ENCODE measurements around the gene NAB2. TPM values are rescaled to one million over a fixed set of nuclear protein-coding genes. Genes with fewer than 3 reads are reported as not detected.
A peak's percentile ranks its signal among the peaks of the same experiment; 100 is the strongest.
"Not testable (repeated sequence)": the region's sequence is repeated elsewhere in the genome, so short reads cannot be mapped to it uniquely, and the experiment has no call there.

The NAB2 gene
- total RNA-seq, 1 experiment from 2014 or later: 39.4 TPM

- DNase-seq (ENCODE audit: low read depth): peak; percentile 68
These were observed 21.5 kb downstream of the NAB2 start for GRCh38 chr12:57110104-57111030.

GRCh38 chr12:57111031-57111734, 22.3 kb downstream of the NAB2 start, which contains the start of gene STAT6:
STAT6 (minus strand) TSS chr12:57111362; CDS start chr12:57108278, 3,084 bp downstream.
- peak; percentile 86 for DNase-seq (ENCODE audit: low read depth)

GRCh38 chr12:57112492-57113294, 23.8 kb downstream of the NAB2 start:
- DNase-seq (ENCODE audit: low read depth): no peak

- no peak for DNase-seq (ENCODE audit: low read depth)
These were observed 27.8 kb downstream of the NAB2 start for GRCh38 chr12:57116580-57117281.

- peak; percentile 54 for DNase-seq (ENCODE audit: low read depth)
These were observed 29.9 kb downstream of the NAB2 start for GRCh38 chr12:57118711-57119271.

- no peak for DNase-seq (ENCODE audit: low read depth)
These were observed 30.6 kb downstream of the NAB2 start for GRCh38 chr12:57119294-57120085.

GRCh38 chr12:57120718-57121117, 31.8 kb downstream of the NAB2 start:
- DNase-seq (ENCODE audit: low read depth): not testable (repeated sequence)

- DNase-seq (ENCODE audit: low read depth): no peak
These were observed 34.9 kb downstream of the NAB2 start for GRCh38 chr12:57123813-57124212.

- DNase-seq (ENCODE audit: low read depth): peak; percentile 78
These were observed 35.5 kb downstream of the NAB2 start for GRCh38 chr12:57124261-57124877.

GRCh38 chr12:57126061-57126460, 37.1 kb downstream of the NAB2 start:
- DNase-seq (ENCODE audit: low read depth): no peak

GRCh38 chr12:57126561-57126960, 37.6 kb downstream of the NAB2 start:
- no peak for DNase-seq (ENCODE audit: low read depth)

GRCh38 chr12:57127101-57127725, 38.3 kb downstream of the NAB2 start:
- DNase-seq (ENCODE audit: low read depth): peak; percentile 54

- peak; percentile 84 for DNase-seq (ENCODE audit: low read depth)
These were observed 39.0 kb downstream of the NAB2 start, which contains the start of gene LRP1 for GRCh38 chr12:57127726-57128518. LRP1 (plus strand) TSS chr12:57128483; CDS start chr12:57128965, 482 bp downstream.

GRCh38 chr12:57128519-57129247, 39.8 kb downstream of the NAB2 start:
- no peak for DNase-seq (ENCODE audit: low read depth)

GRCh38 chr12:57129321-57129842, 40.5 kb downstream of the NAB2 start:
- DNase-seq (ENCODE audit: low read depth): no peak

GRCh38 chr12:57129889-57130288, 41.0 kb downstream of the NAB2 start:
- no peak for DNase-seq (ENCODE audit: low read depth)

- DNase-seq (ENCODE audit: low read depth): no peak
These were observed 42.0 kb downstream of the NAB2 start for GRCh38 chr12:57130941-57131340.
